Endodermal cell (in vitro differentiated cells): ENCODE results near the gene ST8SIA2. TPM values are rescaled to one million over a fixed set of nuclear protein-coding genes. Genes with fewer than 3 reads are reported as not detected.

ENCODE experiments used
- DNase-seq: peaks from one replicate; pipeline ENCODE4 v3.0.0-alpha.2; 2017
- H3K27ac ChIP-seq: 2 replicates; pipeline ENCODE4 v1.5.1; 2013; ENCODE audit warnings: mild to moderate bottlenecking, low read depth, low read length, moderate library complexity
- H3K27me3 ChIP-seq: 2 replicates; pipeline ENCODE4 v1.6.1; 2013; ENCODE audit warnings: mild to moderate bottlenecking, low read length, moderate library complexity; ENCODE audit not compliant: insufficient read depth, control insufficient read depth, poor library complexity, severe bottlenecking
- H3K36me3 ChIP-seq: 2 replicates; pipeline ENCODE4 v1.7.0; 2013; ENCODE audit warnings: mild to moderate bottlenecking, low read length, moderate library complexity; ENCODE audit not compliant: control insufficient read depth, insufficient read depth
- H3K4me1 ChIP-seq: one replicate; pipeline ENCODE4 v1.7.0; 2013; ENCODE audit warnings: low read length; ENCODE audit not compliant: control insufficient read depth, insufficient read depth
- H3K4me3 ChIP-seq: 2 replicates; pipeline ENCODE4 v1.5.1; 2013; ENCODE audit warnings: mild to moderate bottlenecking, low read length, moderate library complexity
- H3K9ac ChIP-seq: 2 replicates; pipeline ENCODE4 v1.6.1; 2013; ENCODE audit warnings: mild to moderate bottlenecking, low read length, moderate library complexity; ENCODE audit not compliant: poor library complexity, severe bottlenecking; ENCODE audit errors: extremely low read depth
- H3K9me3 ChIP-seq: 2 replicates; pipeline ENCODE4 v1.6.1; 2013; ENCODE audit warnings: mild to moderate bottlenecking, low read length, moderate library complexity; ENCODE audit not compliant: control insufficient read depth
- H3K27ac Mint-ChIP-seq: 2 replicates; pipeline ENCODE4 v1.8.0; 2020; ENCODE audit warnings: mixed read lengths
- H3K27me3 Mint-ChIP-seq: 2 replicates; pipeline ENCODE4 v1.8.0; 2021; ENCODE audit warnings: mild to moderate bottlenecking, mixed read lengths; ENCODE audit not compliant: insufficient read depth
- H3K36me3 Mint-ChIP-seq: 2 replicates; pipeline ENCODE4 v1.8.0; 2020; ENCODE audit warnings: low read depth, mixed read lengths
- H3K4me1 Mint-ChIP-seq: 2 replicates; pipeline ENCODE4 v1.8.0; 2020; ENCODE audit warnings: mixed read lengths
- H3K4me3 Mint-ChIP-seq: 2 replicates; pipeline ENCODE4 v1.8.0; 2020; ENCODE audit warnings: mild to moderate bottlenecking, moderate library complexity, mixed read lengths
- H3K9me3 Mint-ChIP-seq: 2 replicates; pipeline ENCODE4 v1.8.0; 2020; ENCODE audit warnings: mild to moderate bottlenecking, mixed read lengths
- CTCF ChIP-seq: fragments of 200-600 bp; sonication (generic); conservative IDR thresholded peaks from 2 replicates; pipeline ENCODE4 v1.5.0; 2021; ENCODE audit warnings: antibody characterized with exemption, mild to moderate bottlenecking
- WGBS, 2 experiments: methylation state at CpG; one replicate each; pipeline versions ENCODE4 v1.1.5 to v1.1.7; 2013; ENCODE audit warnings: missing lambda C conversion rate in 2 of 2, mixed read lengths in 1 of 2; ENCODE audit not compliant: insufficient coverage in 1 of 2, insufficient read length in 1 of 2; 5-methylcytosine and 5-hydroxymethylcytosine counted together
- total RNA-seq, 2 donors: library from RNA; stranded (reverse); fragmentation: NEBNext Ultra II Directional in 1 of 2; extraction: Animal tissue kit (Norgen Biotek cat#: 25700) in 1 of 2; gene quantifications; 2 replicates in 1 of 2; 3 replicates in 1 of 2; pipeline ENCODE4 v1.2.1, GENCODE V29; 2021

The ST8SIA2 gene
- total RNA-seq, 2 donors from 2014 or later = 8.1 to 8.9 TPM

- no peak for DNase-seq
- Histone ChIP-seq H3K9ac (no peak overlapping the region), H3K4me3 (no peak overlapping the region), H3K4me1 (no peaks in the 10 kb centered on the region), H3K9me3 (no peaks in the 10 kb centered on the region), H3K36me3 (no peaks in the 10 kb centered on the region), H3K27me3 (no peaks in the 10 kb centered on the region), H3K27ac (peak overlapping the region; percentile 12)
- Mint-ChIP-seq H3K4me3 (no peak overlapping the region), H3K9me3 (peaks cover 6% of the 10 kb centered on the region), H3K4me1 (peaks cover 21% of the 10 kb centered on the region), H3K27me3 (peaks cover 18% of the 10 kb centered on the region), H3K36me3 (no peaks in the 10 kb centered on the region), H3K27ac (no peak overlapping the region)
- WGBS, 2 experiments = 66 to 77% methylated on average over 3 of the region's 3 CpGs
- TF ChIP-seq CTCF = no peak
Measured at GRCh38 chr15:92495446-92495845, 101.8 kb downstream of the ST8SIA2 start.

GRCh38 chr15:92499731-92500530, 106.2 kb downstream of the ST8SIA2 start:
- Histone ChIP-seq H3K4me3 (no peak overlapping the region), H3K36me3 (no peaks in the 10 kb centered on the region), H3K9me3 (no peaks in the 10 kb centered on the region), H3K4me1 (peaks cover 7% of the 10 kb centered on the region), H3K9ac (no peak overlapping the region), H3K27me3 (no peaks in the 10 kb centered on the region), H3K27ac (no peak overlapping the region)
- Mint-ChIP-seq H3K4me1 (peaks cover 36% of the 10 kb centered on the region), H3K27me3 (peaks cover 18% of the 10 kb centered on the region), H3K9me3 (no peaks in the 10 kb centered on the region), H3K36me3 (no peaks in the 10 kb centered on the region), H3K27ac (no peak overlapping the region), H3K4me3 (no peak overlapping the region)
- DNase-seq = no peak
- no peak for TF ChIP-seq CTCF
- WGBS, 2 experiments = 87 to 92% methylated on average over 9 to 12 of the region's 13 CpGs

- no peak overlapping the region for H3K27ac ChIP-seq
- Mint-ChIP-seq H3K4me3 (no peak overlapping the region), H3K27ac (no peak overlapping the region), H3K27me3 (peaks cover 6% of the 10 kb centered on the region), H3K4me1 (peaks cover 29% of the 10 kb centered on the region), H3K36me3 (peaks cover 5% of the 10 kb centered on the region), H3K9me3 (peaks cover 15% of the 10 kb centered on the region)
- WGBS, 2 experiments = 91 to 95% methylated on average over 4 to 5 of the region's 7 CpGs
- H3K27me3 ChIP-seq = no peaks in the 10 kb centered on the region
- DNase-seq = no peak
- no peak overlapping the region for H3K9ac ChIP-seq
- no peak for TF ChIP-seq CTCF
- H3K9me3 ChIP-seq = peaks cover 12% of the 10 kb centered on the region
- H3K36me3 ChIP-seq = no peaks in the 10 kb centered on the region
- H3K4me3 ChIP-seq = no peak overlapping the region
- H3K4me1 ChIP-seq = peaks cover 7% of the 10 kb centered on the region
Measured at GRCh38 chr15:92502336-92502735, 108.7 kb downstream of the ST8SIA2 start.
